ENCODE data around the gene PLEKHA8. TPM values are rescaled to one million over a fixed set of nuclear protein-coding genes. Genes with fewer than 3 reads are reported as not detected.

PLEKHA8 gene
- total RNA-seq, 1 experiment from 2014 or later: 8.4 TPM

GRCh38 chr7:30116771-30117170, 88.6 kb downstream of the PLEKHA8 start:
- DNase-seq (no peak), ATAC-seq (no peak)
- Histone ChIP-seq H3K4me1 (ENCODE audit: insufficient read depth, low read length) (no peaks in the 10 kb centered on the region), H3K9me2 (replicated peaks; ENCODE audit: low read length) (no peaks in the 10 kb centered on the region), H3K36me3 (ENCODE audit: low read depth, low read length) (no peaks in the 10 kb centered on the region), H3K27me3 (ENCODE audit: low read length) (no peaks in the 10 kb centered on the region), H3K27ac (ENCODE audit: low read length) (no peak overlapping the region), H2AFZ (ENCODE audit: low read length) (no peak overlapping the region), H3F3A (ENCODE audit: low read length, unreplicated experiment) (peaks cover 4% of the 10 kb centered on the region), H3K4me3 (ENCODE audit: low read length) (no peak overlapping the region), H3K4me2 (ENCODE audit: low read length) (no peak overlapping the region), H3K9me3 (ENCODE audit: low read length) (no peaks in the 10 kb centered on the region), H3K9ac (ENCODE audit: low read length) (no peak overlapping the region), H4K20me1 (ENCODE audit: low read length) (no peaks in the 10 kb centered on the region), H3K79me2 (ENCODE audit: low read length) (no peaks in the 10 kb centered on the region)
- no TSS peak for BruUV-seq (replicated peaks)
- CTCF ChIA-PET: no interaction called here
- POLR2A ChIA-PET (ENCODE audit: unreplicated experiment): no interaction called here
- intact Hi-C loops (cut with micrococcal nuclease): no loop called here
- TF ChIP-seq EZH2phosphoT487 (IDR thresholded peaks at IDR 0.05; ENCODE audit: borderline replicate concordance, low read length) (no peak), CTCF (conservative IDR thresholded peaks at IDR 0.05; ENCODE audit: low read depth, low read length) (no peak), EZH2 (IDR thresholded peaks at IDR 0.05; ENCODE audit: low read length, unreplicated experiment) (no peak)

- POLR2A ChIA-PET (ENCODE audit: unreplicated experiment): no interaction called here
- H4K20me1 ChIP-seq (ENCODE audit: low read length): no peaks in the 10 kb centered on the region
- H3K4me2 ChIP-seq (ENCODE audit: low read length): no peak overlapping the region
- intact Hi-C loops (cut with micrococcal nuclease): no loop called here
- H3K9ac ChIP-seq (ENCODE audit: low read length): no peak overlapping the region
- no peak overlapping the region for H3K27ac ChIP-seq (ENCODE audit: low read length)
- no peaks in the 10 kb centered on the region for H3K9me2 ChIP-seq (replicated peaks; ENCODE audit: low read length)
- ATAC-seq (no peak), DNase-seq (no peak)
- no TSS peak for BruUV-seq (replicated peaks)
- no peak overlapping the region for H3K4me3 ChIP-seq (ENCODE audit: low read length)
- H2AFZ ChIP-seq (ENCODE audit: low read length): no peak overlapping the region
- no peaks in the 10 kb centered on the region for H3K36me3 ChIP-seq (ENCODE audit: low read depth, low read length)
- peaks cover 4% of the 10 kb centered on the region for H3F3A ChIP-seq (ENCODE audit: low read length, unreplicated experiment)
- CTCF ChIA-PET: no interaction called here
- H3K4me1 ChIP-seq (ENCODE audit: insufficient read depth, low read length): no peaks in the 10 kb centered on the region
- TF ChIP-seq EZH2phosphoT487 (IDR thresholded peaks at IDR 0.05; ENCODE audit: borderline replicate concordance, low read length): no peak
- TF ChIP-seq EZH2 (IDR thresholded peaks at IDR 0.05; ENCODE audit: low read length, unreplicated experiment): no peak
- TF ChIP-seq CTCF (conservative IDR thresholded peaks at IDR 0.05; ENCODE audit: low read depth, low read length): no peak
- no peaks in the 10 kb centered on the region for H3K79me2 ChIP-seq (ENCODE audit: low read length)
- H3K9me3 ChIP-seq (ENCODE audit: low read length): no peaks in the 10 kb centered on the region
- no peaks in the 10 kb centered on the region for H3K27me3 ChIP-seq (ENCODE audit: low read length)
Observed at GRCh38 chr7:30117896-30118295, 89.7 kb downstream of the PLEKHA8 start.

GRCh38 chr7:30119890-30120577, 91.8 kb downstream of the PLEKHA8 start:
- intact Hi-C loops (cut with micrococcal nuclease): no loop called here
- no peak overlapping the region for H3K27ac ChIP-seq (ENCODE audit: low read length)
- TF ChIP-seq CTCF (conservative IDR thresholded peaks at IDR 0.05; ENCODE audit: low read depth, low read length) (no peak), EZH2phosphoT487 (IDR thresholded peaks at IDR 0.05; ENCODE audit: borderline replicate concordance, low read length) (no peak), EZH2 (IDR thresholded peaks at IDR 0.05; ENCODE audit: low read length, unreplicated experiment) (no peak)

More at GRCh38 chr7:30119890-30120577, 91.8 kb downstream of the PLEKHA8 start:
- H3K4me3 ChIP-seq (ENCODE audit: low read length): no peak overlapping the region
- no peak overlapping the region for H3K9ac ChIP-seq (ENCODE audit: low read length)
- H3K9me2 ChIP-seq (replicated peaks; ENCODE audit: low read length): no peaks in the 10 kb centered on the region
- DNase-seq (no peak), ATAC-seq (no peak)
- H4K20me1 ChIP-seq (ENCODE audit: low read length): no peaks in the 10 kb centered on the region
- H3K27me3 ChIP-seq (ENCODE audit: low read length): no peaks in the 10 kb centered on the region
- no peak overlapping the region for H2AFZ ChIP-seq (ENCODE audit: low read length)
- no peak overlapping the region for H3K4me2 ChIP-seq (ENCODE audit: low read length)
- no TSS peak for BruUV-seq (replicated peaks)
- no peaks in the 10 kb centered on the region for H3K9me3 ChIP-seq (ENCODE audit: low read length)
- H3K79me2 ChIP-seq (ENCODE audit: low read length): no peaks in the 10 kb centered on the region
- no peaks in the 10 kb centered on the region for H3K4me1 ChIP-seq (ENCODE audit: insufficient read depth, low read length)
- POLR2A ChIA-PET (ENCODE audit: unreplicated experiment): interaction anchor here (0.6 kb wide), 1 partner anchor 24 kb away, joined by 3 read pairs; no protein-coding TSS in a partner anchor
- H3K36me3 ChIP-seq (ENCODE audit: low read depth, low read length): no peaks in the 10 kb centered on the region
- CTCF ChIA-PET: no interaction called here
- peaks cover 2% of the 10 kb centered on the region for H3F3A ChIP-seq (ENCODE audit: low read length, unreplicated experiment)

Data from PC-3 (cell line).